GM19239 (cell line): ENCODE data around the gene SMCP.

ENCODE experiments used
- DNase-seq: peaks from one replicate; pipeline ENCODE4 v3.0.0; 2011; ENCODE audit warnings: low spot score; ENCODE audit not compliant: insufficient read length
- FAIRE-seq: peaks from 2 replicates; lab custom pipeline; 2011; peaks lifted over from hg19 to GRCh38; lab: Jason Lieb, UNC

The SMCP gene

GRCh38 chr1:152884966-152885624, 7.0 kb downstream of the SMCP start:
- DNase-seq = no peak

DNA sequence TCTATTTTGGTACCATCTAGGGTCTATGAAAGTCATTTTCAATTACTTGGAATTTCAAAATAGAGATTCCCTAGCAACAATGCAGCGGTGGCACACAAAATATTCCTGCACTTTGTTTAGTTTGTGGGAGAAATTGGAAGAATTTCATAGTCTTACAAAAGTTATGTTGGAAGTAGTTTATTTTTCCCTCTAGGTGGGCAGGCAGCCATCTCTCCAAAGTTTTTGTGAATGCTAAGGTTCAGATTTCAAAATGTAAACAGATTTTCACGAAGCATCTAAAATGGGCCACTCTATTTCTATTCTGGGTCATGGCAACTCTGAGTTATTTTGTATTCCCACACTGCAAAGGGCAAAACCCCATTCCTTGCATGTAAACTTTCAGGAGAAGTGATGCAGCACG, 8.0 kb downstream of the SMCP start:
- DNase-seq = no peak
- no peak for FAIRE-seq

More at GRCh38 chr1:152884966-152885624, 7.0 kb downstream of the SMCP start:
- no peak for FAIRE-seq

- FAIRE-seq = no peak
Measured at GRCh38 chr1:152886758-152887409, 8.8 kb downstream of the SMCP start.

GRCh38 chr1:152888126-152888525, 10.0 kb downstream of the SMCP start:
- no peak for DNase-seq
- no peak for FAIRE-seq

More at GRCh38 chr1:152886758-152887409, 8.8 kb downstream of the SMCP start:
- no peak for DNase-seq

- no peak for DNase-seq
- FAIRE-seq = no peak
Measured at GRCh38 chr1:152899027-152899426, 20.9 kb downstream of the SMCP start.

DNA sequence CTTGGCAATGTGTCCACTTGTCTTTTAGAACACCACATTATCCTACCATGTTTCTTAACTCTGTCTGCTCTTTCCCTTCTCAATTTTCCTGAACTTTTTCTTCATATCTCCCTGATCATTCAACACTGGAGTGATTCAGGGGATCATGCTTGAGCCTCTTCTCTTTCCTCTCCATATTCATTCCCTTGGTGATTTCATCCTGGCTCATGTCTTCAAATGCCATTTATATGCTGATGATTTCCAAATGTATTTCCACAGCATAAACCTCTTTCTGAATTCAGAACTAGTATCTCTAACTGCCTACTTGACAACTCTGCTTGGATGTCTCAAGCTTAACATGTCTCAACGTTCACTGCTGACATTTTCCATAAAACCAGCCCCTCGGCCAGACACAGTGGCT, 21.8 kb downstream of the SMCP start:
- FAIRE-seq (no peak), DNase-seq (no peak)

DNA sequence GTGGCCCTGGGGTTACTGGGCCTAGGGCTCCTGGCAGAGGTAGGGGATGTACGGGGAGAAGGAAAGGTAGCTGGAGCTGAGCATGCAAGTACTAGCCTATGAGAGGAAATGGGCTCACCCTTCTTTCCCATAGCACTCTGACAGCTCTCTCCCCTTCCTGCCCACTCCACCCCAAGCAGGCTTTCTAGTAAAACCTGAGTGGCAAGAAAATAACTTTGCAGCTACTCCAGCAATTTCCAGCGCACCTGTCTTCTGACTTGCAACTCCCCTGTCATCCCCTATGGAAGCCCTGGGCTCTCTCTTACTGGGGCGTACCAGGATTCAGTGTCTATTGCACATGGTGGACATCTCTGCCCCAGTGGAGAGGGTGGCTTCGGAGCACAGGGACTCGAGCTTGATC, 23.5 kb downstream of the SMCP start:
- FAIRE-seq (no peak), DNase-seq (no peak)

GRCh38 chr1:152902636-152903035, 24.5 kb downstream of the SMCP start:
- DNase-seq (no peak), FAIRE-seq (no peak)

GRCh38 chr1:152904688-152905440, 26.7 kb downstream of the SMCP start:
- no peak for DNase-seq
- no peak for FAIRE-seq

- DNase-seq (no peak), FAIRE-seq (no peak)
Measured at GRCh38 chr1:152906023-152906565, 28.0 kb downstream of the SMCP start.

DNA sequence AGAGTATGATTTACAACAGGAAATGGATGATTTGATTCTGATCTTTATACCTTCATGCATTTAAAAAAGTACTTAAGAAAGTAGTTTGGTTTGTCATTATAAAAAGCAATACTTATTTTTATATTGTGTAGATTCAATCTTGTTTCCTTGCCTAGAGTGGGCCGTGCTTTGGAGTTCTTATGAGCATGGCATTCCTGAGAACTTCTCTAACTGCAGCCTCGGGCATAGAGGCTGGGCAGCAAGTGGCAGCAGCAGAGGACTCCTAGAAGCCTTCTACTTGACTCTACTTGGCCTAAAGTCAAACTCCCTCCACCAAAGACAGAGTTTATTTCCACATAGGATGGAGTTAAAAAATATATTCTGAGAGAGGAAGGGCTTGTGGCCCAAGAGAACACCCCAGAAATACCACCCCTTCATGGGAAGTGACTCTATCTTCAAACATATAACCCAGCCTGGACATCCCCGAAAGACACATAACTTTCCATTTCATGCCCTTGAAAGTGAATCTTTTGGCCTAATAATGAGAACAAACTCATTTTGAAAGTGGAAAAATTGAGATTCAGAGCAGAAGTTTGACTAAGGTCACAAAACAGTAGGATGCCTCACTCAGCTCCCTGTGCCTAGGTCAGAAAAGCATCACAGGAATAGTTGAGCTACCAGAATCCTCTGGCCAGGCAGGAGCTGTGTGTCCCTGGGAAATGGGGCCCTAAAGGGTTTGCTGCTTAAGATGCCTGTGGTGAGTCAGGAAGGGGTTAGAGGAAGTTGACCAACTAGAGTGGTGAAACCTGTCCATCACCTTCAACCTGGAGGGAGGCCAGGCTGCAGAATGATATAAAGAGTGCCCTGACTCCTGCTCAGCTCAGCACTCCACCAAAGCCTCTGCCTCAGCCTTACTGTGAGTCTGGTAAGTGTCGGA, 29.8 kb downstream of the SMCP start, which contains the start of gene IVL:
IVL (plus strand) TSS at position 861 of the 916 bp plus-strand sequence. CDS start 1,252 bp downstream, outside the sequence.
- no peak for FAIRE-seq

GRCh38 chr1:152909206-152909605, 31.1 kb downstream of the SMCP start:
- no peak for DNase-seq
- no peak for FAIRE-seq

More for the DNA sequence above, 29.8 kb downstream of the SMCP start, which contains the start of gene IVL:
- no peak for DNase-seq

DNA sequence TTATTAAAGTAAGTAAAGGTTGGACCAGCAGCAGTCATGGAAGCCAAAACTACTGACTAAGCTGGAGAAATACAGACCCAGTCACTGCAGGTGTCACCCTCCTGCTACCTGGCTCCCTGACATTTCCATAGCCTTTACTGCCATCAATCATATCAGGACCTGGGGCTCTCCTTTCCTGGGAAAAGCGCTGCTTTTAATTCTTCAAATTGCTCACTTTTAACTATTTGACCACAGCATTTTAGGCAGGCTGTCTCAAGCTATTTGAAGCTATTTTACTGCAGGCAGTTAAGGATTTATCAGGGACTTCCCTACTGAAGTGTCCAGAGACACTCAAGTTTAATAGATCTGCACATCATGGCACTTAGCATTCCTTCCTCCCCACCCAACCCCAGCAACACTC, 34.3 kb downstream of the SMCP start:
- FAIRE-seq (no peak), DNase-seq (no peak)

DNA sequence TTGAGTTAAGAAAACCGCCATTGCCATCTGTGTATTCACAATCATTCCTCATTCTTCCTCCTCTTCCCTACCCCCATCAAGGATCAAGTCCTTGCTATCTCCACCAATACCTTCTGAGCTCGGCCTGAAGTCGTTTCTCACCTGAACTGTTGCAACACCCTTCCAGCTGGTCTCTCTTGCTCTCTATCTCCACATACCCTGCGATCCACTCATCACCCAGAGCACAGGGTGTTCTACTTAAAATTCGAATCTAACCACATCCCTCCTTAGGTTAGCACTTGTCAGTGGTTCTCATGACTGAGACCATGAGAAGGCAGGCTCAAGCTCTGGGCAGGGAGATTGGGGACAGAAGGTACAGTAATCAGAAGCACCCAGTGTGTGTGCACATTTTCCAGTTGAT, 34.8 kb downstream of the SMCP start:
- DNase-seq (no peak), FAIRE-seq (no peak)

- no peak for DNase-seq
- FAIRE-seq = no peak
Measured at GRCh38 chr1:152917794-152918193, 39.7 kb downstream of the SMCP start.

DNA sequence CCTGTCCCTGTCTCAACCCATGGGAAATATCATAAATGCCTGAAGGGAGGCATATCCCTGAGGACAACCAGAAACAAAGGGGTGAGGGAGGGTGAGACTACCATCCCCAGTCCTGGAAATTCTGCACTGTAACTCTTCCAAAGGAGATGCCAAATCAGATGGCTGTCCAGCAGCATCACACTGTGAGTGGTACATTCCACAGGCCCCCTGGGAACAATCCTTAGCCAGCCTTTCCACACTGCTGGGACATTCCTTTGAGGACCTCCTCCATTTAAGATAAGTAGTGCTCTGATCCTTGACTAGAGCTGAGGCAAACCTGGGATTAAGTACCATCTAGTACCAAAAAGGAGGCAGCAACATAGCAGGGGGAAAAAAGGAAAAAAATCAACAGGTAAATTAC, 40.9 kb downstream of the SMCP start:
- no peak for FAIRE-seq
- no peak for DNase-seq

DNA sequence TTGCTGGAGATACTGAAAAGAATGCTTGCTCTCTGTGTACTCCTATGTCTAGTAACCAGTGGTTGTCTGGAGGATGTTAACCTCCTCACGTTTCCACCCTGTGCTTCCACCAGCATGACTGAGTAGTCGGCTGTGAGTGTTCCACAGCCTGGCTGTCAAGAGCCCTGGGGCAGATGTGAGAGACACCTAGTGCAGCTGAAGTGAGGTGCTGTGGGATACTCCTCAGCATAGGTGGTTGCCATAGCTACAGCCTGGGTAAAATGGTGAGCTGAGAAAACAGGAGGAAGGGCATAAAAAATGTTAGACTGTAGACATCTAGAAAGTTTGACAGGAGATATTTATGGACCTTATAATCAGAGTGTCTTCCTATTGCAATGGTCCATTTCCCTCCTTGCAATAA, 46.1 kb downstream of the SMCP start:
- FAIRE-seq (no peak), DNase-seq (no peak)

GRCh38 chr1:152926091-152926490, 48.0 kb downstream of the SMCP start:
- FAIRE-seq (peak; percentile 61), DNase-seq (peak; percentile 8)

DNA sequence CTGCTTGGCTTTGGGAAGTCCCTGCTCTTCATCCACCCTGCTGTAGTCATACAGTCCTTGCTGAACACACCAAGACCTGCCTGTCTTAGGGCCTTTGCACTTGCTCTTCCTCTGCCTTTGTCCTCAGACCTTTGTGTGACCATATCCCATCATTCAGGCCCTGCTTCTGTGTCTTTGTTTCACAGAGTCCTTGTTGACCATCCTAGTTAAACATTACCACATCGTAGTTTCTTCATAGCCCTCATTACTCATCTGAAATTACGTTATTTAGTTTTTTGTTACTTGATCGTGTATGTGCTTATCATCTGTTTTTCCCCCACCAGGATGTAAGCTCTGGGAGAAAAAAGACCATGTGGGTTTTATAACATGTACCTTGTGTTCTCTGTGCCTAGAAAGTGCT, 50.5 kb downstream of the SMCP start:
- DNase-seq (no peak), FAIRE-seq (no peak)
